CD14-positive monocyte (primary cell): Measurements from ENCODE around the gene PCDHA8. TPM values are rescaled to one million over a fixed set of nuclear protein-coding genes. Genes with fewer than 3 reads are reported as not detected.

ENCODE experiments used
- DNase-seq, 3 donors: peaks; one replicate each; pipeline ENCODE4 v3.0.0-alpha.2; 2011 to 2022
- H2AFZ ChIP-seq: 2 replicates; pipeline ENCODE4 v1.6.0; 2012; ENCODE audit warnings: mild to moderate bottlenecking, low read depth, low read length, inconsistent platforms; ENCODE audit not compliant: insufficient read depth, poor library complexity, severe bottlenecking
- H3K27ac ChIP-seq, 2 donors: 1 replicate in 1 of 2; 2 replicates in 1 of 2; pipeline ENCODE4 v1.5.1; 2012 to 2013; ENCODE audit warnings: low read length in 2 of 2, control low read depth in 1 of 2, inconsistent platforms in 1 of 2, low read depth in 1 of 2, mild to moderate bottlenecking in 1 of 2
- H3K27me3 ChIP-seq, 2 donors: one replicate each; pipeline versions ENCODE4 v1.6.0 to v1.6.1; 2011 to 2013; ENCODE audit warnings: low read length in 2 of 2; ENCODE audit not compliant: control insufficient read depth in 2 of 2, insufficient read depth in 2 of 2
- H3K36me3 ChIP-seq, 2 donors: replicated peaks in 1 of 2; 1 replicate in 1 of 2; 2 replicates in 1 of 2; pipeline versions ENCODE4 v1.5.1 to v1.6.1; 2012 to 2013; ENCODE audit warnings: low read length in 2 of 2, control low read depth in 1 of 2, inconsistent platforms in 1 of 2, mild to moderate bottlenecking in 1 of 2; ENCODE audit not compliant: insufficient read depth in 2 of 2, control insufficient read depth in 1 of 2
- H3K4me1 ChIP-seq, 2 donors: 1 replicate in 1 of 2; 2 replicates in 1 of 2; pipeline versions ENCODE4 v1.5.1 to v1.6.1; 2012 to 2013; ENCODE audit warnings: low read length in 2 of 2, control low read depth in 1 of 2, inconsistent platforms in 1 of 2, mild to moderate bottlenecking in 1 of 2, moderate library complexity in 1 of 2; ENCODE audit not compliant: insufficient read depth in 2 of 2, control insufficient read depth in 1 of 2
- H3K4me2 ChIP-seq: replicated peaks from 2 replicates; pipeline ENCODE3; 2012; ENCODE audit warnings: low read length, moderate library complexity, mild to moderate bottlenecking; ENCODE audit not compliant: poor library complexity, severe bottlenecking; ENCODE audit errors: extremely low read depth
- H3K4me3 ChIP-seq, 3 experiments: fragments of 200-600 bp in 1 of 3; sonication (generic) in 1 of 3; replicated peaks in 1 of 3; 1 replicate in 2 of 3; 2 replicates in 1 of 3; pipeline ENCODE4 v1.5.1; 2011 to 2013; ENCODE audit warnings: low read length in 3 of 3, mild to moderate bottlenecking in 3 of 3, control low read depth in 2 of 3, low read depth in 2 of 3, inconsistent platforms in 1 of 3, moderate library complexity in 1 of 3
- H3K79me2 ChIP-seq: 2 replicates; pipeline ENCODE4 v1.6.0; 2012; ENCODE audit warnings: mild to moderate bottlenecking, control low read depth, inconsistent platforms, low read length, moderate library complexity; ENCODE audit not compliant: insufficient read depth
- H3K9ac ChIP-seq: 2 replicates; pipeline ENCODE4 v1.6.0; 2017; ENCODE audit warnings: low read length, mild to moderate bottlenecking; ENCODE audit not compliant: insufficient read depth, poor library complexity, severe bottlenecking
- H3K9me3 ChIP-seq, 2 donors: replicated peaks in 1 of 2; 1 replicate in 1 of 2; 2 replicates in 1 of 2; pipeline versions ENCODE4 v1.5.1 to v1.6.1; 2012 to 2013; ENCODE audit warnings: low read length in 2 of 2, control low read depth in 1 of 2; ENCODE audit not compliant: control insufficient read depth in 1 of 2, insufficient read depth in 1 of 2
- H4K20me1 ChIP-seq: 2 replicates; pipeline ENCODE4 v1.6.0; 2012; ENCODE audit warnings: mild to moderate bottlenecking, low read length, control low read depth, moderate library complexity; ENCODE audit not compliant: insufficient read depth
- H3K27ac Mint-ChIP-seq, 7 donors: one replicate each; pipeline ENCODE4 v1.8.0; 2020; ENCODE audit warnings: mild to moderate bottlenecking in 7 of 7, mixed read lengths in 7 of 7, moderate library complexity in 6 of 7, inconsistent platforms in 2 of 7
- H3K27me3 Mint-ChIP-seq, 3 donors: one replicate each; pipeline ENCODE4 v1.8.0; 2021 to 2022; ENCODE audit warnings: low read depth in 3 of 3, mild to moderate bottlenecking in 3 of 3, mixed read lengths in 3 of 3, moderate library complexity in 3 of 3, inconsistent platforms in 1 of 3
- H3K36me3 Mint-ChIP-seq, 2 donors: one replicate each; pipeline ENCODE4 v1.8.0; 2020; ENCODE audit warnings: mixed read lengths in 2 of 2, inconsistent platforms in 1 of 2, mild to moderate bottlenecking in 1 of 2
- H3K4me1 Mint-ChIP-seq: one replicate; pipeline ENCODE4 v1.8.0; 2020; ENCODE audit warnings: mild to moderate bottlenecking, mixed read lengths
- H3K4me3 Mint-ChIP-seq, 2 donors: one replicate each; pipeline ENCODE4 v1.8.0; 2020; ENCODE audit warnings: mild to moderate bottlenecking in 2 of 2, mixed read lengths in 2 of 2, moderate library complexity in 1 of 2
- H3K9me3 Mint-ChIP-seq, 7 donors: one replicate each; pipeline ENCODE4 v1.8.0; 2020 to 2022; ENCODE audit warnings: mixed read lengths in 7 of 7, mild to moderate bottlenecking in 6 of 7, moderate library complexity in 6 of 7, inconsistent platforms in 2 of 7
- WGBS: methylation state at CpG from one replicate; pipeline ENCODE4 v1.1.5; 2013; ENCODE audit warnings: missing lambda C conversion rate; ENCODE audit not compliant: insufficient coverage; 5-methylcytosine and 5-hydroxymethylcytosine counted together
- intact Hi-C, 2 donors: fragments of 100-400 bp; cut with micrococcal nuclease; formaldehyde crosslinking; loops; one replicate each; pipeline versions ENCODE4 v1.15.0 to v1.15.1; 2023
- polyA plus RNA-seq, 3 donors: library from polyadenylated mRNA; depleted of rRNA in 1 of 3; unstranded in 2 of 3; stranded (reverse) in 1 of 3; fragments of 300-500 nt in 2 of 3; fragments of >200 nt in 1 of 3; fragmentation: Illumina TruSeq in 2 of 3; gene quantifications; 1 replicate in 2 of 3; 2 replicates in 1 of 3; pipeline ENCODE4 v1.2.3, GENCODE V29; 2012 to 2021
- TF ChIP-seq, protein P1 (sequence below): fragments of 200-600 bp; IDR thresholded peaks from one replicate; pipeline ENCODE4 v1.8.0; 2022; ENCODE audit warnings: antibody characterized with exemption, mild to moderate bottlenecking

Gene PCDHA8
- polyA plus RNA-seq, 3 donors: not detected

DNA sequence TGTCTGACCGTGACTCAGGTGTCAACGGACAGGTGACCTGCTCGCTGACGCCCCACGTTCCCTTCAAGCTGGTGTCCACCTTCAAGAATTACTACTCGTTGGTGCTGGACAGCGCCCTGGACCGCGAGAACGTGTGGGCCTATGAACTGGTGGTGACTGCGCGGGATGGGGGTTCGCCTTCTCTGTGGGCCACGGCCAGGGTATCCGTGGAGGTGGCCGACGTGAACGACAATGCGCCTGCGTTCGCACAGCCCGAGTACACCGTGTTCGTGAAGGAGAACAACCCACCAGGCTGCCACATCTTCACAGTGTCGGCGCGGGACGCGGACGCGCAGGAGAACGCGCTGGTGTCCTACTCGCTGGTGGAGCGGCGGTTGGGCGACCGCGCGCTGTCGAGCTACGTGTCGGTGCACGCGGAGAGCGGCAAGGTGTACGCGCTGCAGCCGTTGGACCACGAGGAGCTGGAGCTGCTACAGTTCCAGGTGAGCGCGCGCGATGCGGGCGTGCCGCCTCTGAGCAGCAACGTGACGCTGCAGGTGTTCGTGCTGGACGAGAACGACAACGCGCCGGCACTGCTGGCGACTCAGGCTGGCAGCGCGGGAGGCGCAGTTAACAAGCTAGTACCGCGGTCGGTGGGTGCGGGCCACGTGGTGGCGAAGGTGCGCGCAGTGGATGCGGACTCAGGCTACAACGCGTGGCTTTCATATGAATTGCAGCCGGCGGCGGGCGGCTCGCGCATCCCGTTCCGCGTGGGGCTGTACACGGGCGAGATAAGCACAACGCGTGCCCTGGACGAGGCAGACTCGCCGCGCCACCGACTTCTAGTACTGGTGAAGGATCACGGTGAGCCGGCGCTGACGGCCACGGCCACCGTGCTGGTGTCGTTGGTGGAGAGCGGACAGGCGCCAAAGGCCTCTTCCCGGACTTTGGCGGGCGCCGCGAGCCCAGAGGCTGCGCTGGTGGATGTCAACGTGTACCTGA lies 29.5 kb downstream of the PCDHA8 start:
- Mint-ChIP-seq H3K9me3 (peaks cover 25 to 50% (median 44%) of the 10 kb centered on the region in 7 donors), H3K27ac (no peak overlapping the region), H3K36me3 (peaks cover 0 to 14% of the 10 kb centered on the region in 2 donors), H3K4me3 (peak overlapping the region in 1 of 2 donors; percentile 30), H3K4me1 (no peaks in the 10 kb centered on the region), H3K27me3 (peaks cover 11 to 33% (median 30%) of the 10 kb centered on the region in 3 donors)
- H3K79me2 ChIP-seq: no peaks in the 10 kb centered on the region
- H2AFZ ChIP-seq: no peak overlapping the region
- H3K27me3 ChIP-seq: peaks cover 0 to 24% of the 10 kb centered on the region in 2 donors
- H4K20me1 ChIP-seq: no peaks in the 10 kb centered on the region
- no peak overlapping the region for H3K4me3 ChIP-seq
- no peak for DNase-seq
- no peak overlapping the region for H3K9ac ChIP-seq
- H3K9me3 ChIP-seq: peaks cover 32 to 62% of the 10 kb centered on the region in 2 donors
- TF ChIP-seq, protein P1, sequence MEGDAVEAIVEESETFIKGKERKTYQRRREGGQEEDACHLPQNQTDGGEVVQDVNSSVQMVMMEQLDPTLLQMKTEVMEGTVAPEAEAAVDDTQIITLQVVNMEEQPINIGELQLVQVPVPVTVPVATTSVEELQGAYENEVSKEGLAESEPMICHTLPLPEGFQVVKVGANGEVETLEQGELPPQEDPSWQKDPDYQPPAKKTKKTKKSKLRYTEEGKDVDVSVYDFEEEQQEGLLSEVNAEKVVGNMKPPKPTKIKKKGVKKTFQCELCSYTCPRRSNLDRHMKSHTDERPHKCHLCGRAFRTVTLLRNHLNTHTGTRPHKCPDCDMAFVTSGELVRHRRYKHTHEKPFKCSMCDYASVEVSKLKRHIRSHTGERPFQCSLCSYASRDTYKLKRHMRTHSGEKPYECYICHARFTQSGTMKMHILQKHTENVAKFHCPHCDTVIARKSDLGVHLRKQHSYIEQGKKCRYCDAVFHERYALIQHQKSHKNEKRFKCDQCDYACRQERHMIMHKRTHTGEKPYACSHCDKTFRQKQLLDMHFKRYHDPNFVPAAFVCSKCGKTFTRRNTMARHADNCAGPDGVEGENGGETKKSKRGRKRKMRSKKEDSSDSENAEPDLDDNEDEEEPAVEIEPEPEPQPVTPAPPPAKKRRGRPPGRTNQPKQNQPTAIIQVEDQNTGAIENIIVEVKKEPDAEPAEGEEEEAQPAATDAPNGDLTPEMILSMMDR: no peak
- no peaks in the 10 kb centered on the region for H3K4me1 ChIP-seq
- no peaks in the 10 kb centered on the region for H3K36me3 ChIP-seq
- intact Hi-C loops: loop anchor here in 1 of 2 donors (10.0 kb wide), 1 partner anchor 46 kb away; the partner anchor contains the start of genes PCDHA5 and PCDHA6
- H3K27ac ChIP-seq: no peak overlapping the region
- H3K4me2 ChIP-seq: no peak overlapping the region
- WGBS: 48% methylated on average over 107 of the region's 114 CpGs
